WI38 (cell line): ENCODE results near the gene ABCA9.

Source experiments
- H3K4me3 ChIP-seq: 2 replicates; pipeline ENCODE4 v1.5.1; 2011; ENCODE audit warnings: low read depth, mild to moderate bottlenecking, control low read depth, low read length
- CTCF ChIP-seq: IDR thresholded peaks from 2 replicates; pipeline ENCODE4 v1.5.1; 2012; ENCODE audit warnings: low read depth, mild to moderate bottlenecking, control low read depth, low read length

Gene ABCA9

DNA sequence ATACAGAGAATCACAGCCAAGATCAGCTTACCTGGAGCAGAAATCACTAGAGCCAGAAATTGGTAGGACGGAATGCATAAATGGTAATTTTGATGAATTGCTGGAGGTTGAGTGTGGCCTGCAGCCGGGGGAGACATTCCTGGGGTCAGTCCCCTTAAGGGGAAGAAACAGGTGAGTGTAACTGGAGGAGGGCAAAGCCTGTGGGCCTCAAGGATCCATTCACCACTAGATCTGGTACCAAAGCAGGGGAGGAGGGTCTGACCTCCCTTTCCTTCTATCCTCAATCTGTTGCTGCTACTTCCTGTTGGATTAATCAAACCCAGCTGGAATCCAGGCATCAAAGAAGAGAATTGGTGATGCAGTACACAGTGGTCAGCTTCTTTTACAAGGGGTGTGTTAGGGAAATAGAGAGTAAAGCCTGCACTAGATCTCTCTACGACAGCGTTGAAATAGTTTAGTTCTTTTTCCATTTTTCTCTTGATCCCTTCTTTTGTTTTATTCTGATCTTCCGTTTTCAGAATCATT lies 8.6 kb upstream of the ABCA9 start:
- no peak for TF ChIP-seq CTCF
- no peak overlapping the region for H3K4me3 ChIP-seq

DNA sequence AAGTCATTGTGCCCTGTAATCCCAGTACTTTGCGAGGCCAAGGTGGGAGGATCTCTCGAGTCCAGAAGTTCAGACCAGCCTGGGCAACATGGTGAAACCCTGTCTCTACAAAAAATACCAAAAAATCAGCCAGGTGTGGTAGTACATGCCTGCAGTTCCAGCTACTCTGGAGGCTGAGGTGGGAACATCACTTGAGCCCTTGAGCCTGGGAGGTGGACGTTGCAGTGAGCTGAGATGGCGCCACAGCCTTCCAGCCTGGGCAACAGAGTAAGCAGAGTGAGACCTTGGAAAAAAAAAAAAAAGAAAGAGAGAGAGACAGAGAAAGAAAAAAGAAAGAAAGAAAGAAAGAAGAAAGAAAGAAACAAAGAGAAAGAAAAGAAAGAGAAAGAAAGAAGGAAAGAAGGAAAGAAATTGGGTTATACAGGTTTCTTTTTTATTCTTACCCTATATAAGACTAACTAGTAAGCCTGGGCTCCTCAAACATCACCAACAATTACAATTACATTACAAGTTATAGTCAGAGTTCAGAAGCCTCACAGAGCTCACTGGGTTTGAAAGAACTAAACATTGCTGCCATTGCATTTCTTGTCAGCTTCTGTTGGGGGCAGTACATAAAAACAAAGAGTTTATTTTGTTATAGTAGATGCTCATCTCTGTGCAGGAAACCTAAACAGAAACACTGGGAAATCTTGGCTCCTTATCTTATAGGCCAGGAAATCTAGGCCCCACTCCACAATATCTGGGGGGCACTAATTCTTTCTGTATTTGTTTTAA lies 6.7 kb upstream of the ABCA9 start:
- H3K4me3 ChIP-seq: no peak overlapping the region
- TF ChIP-seq CTCF: no peak

DNA sequence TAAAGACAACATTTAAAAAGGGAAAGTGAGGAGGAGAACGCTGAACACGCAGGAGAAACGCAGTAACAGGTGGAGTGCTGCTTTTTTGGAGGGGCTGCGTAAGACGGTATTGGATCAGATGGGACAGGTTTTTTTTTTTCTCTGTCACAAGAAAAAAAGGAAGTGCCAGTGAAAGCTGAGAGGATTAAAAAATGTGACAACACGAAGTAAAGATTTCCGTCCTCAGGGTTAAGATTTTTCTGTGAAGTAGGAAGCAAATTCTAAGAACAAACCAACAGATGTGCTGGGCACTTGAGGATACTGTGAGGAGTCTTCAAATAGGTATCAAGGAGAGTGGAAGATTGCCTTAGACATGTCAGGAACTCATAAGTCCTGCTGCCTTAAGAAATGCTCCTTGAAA lies 5.8 kb upstream of the ABCA9 start:
- no peak for TF ChIP-seq CTCF

DNA sequence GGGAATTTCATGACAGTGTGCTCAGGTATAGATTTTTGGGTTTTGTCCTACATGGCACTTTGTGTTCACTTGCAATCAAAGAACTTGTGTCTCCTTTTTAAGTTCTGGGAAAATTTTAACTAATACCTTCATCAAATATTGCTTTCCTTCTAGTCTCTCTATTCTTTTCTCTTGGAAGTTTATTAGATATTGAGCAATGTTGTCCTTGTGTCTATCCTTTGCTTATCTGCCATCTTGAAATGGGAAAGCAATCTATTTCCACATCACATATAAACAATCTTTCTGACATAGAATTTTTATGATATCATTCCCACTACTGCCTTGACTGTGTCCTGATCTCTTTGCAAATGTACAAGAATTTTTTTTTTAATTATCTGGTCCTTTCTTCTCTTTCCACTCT lies 4.4 kb upstream of the ABCA9 start:
- H3K4me3 ChIP-seq: no peak overlapping the region
- TF ChIP-seq CTCF: no peak

More for the DNA sequence above, 5.8 kb upstream of the ABCA9 start:
- H3K4me3 ChIP-seq: no peak overlapping the region

DNA sequence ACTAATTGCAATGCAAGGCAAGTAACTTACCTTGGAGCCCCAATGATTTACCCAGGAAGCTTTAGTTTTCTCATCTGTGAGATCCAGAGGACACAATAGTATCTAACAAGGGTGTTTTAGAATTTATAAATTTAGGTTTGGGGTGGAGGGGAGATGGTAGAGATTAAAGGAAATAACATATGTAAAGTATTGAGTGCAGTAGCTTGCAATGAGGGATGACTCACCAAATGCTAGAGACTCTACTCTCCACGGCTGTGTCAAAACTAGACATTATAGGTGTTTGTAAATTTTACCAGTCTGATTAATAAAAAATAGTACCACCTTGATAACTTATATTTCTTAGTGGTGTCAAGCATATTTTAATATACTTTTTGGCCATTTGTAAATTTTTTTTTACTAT lies 3.7 kb upstream of the ABCA9 start:
- no peak overlapping the region for H3K4me3 ChIP-seq
- no peak for TF ChIP-seq CTCF

DNA sequence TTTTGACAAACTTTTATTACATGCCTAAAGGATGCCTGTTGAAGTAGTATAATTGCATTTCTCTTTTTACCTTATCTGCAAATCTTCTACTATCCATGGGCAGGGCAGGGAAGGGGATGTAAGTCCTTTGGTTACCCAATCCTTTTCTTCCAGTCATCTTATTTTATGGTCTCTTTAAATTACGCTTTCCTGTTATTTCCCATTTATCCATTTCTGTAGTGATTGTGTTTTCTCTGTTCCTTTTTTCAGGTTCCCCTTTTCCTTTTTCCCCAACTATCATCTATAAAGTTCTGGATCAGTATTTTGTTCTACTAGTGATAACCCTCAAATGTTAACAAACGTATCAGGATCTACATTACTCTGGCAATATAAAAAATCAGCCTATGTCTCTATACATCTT lies 3.3 kb upstream of the ABCA9 start:
- no peak overlapping the region for H3K4me3 ChIP-seq
- no peak for TF ChIP-seq CTCF

GRCh38 chr17:69062860-69063581 lies 2.3 kb upstream of the ABCA9 start:
- H3K4me3 ChIP-seq: no peak overlapping the region
- TF ChIP-seq CTCF: no peak
